Midbrain (tissue), 1 donor: ENCODE results near the gene CDH7.

Source experiments
- DNase-seq: peaks from one replicate; lab custom pipeline; 2025; lab: John Stamatoyannopoulos, UW

The CDH7 gene, protein sequence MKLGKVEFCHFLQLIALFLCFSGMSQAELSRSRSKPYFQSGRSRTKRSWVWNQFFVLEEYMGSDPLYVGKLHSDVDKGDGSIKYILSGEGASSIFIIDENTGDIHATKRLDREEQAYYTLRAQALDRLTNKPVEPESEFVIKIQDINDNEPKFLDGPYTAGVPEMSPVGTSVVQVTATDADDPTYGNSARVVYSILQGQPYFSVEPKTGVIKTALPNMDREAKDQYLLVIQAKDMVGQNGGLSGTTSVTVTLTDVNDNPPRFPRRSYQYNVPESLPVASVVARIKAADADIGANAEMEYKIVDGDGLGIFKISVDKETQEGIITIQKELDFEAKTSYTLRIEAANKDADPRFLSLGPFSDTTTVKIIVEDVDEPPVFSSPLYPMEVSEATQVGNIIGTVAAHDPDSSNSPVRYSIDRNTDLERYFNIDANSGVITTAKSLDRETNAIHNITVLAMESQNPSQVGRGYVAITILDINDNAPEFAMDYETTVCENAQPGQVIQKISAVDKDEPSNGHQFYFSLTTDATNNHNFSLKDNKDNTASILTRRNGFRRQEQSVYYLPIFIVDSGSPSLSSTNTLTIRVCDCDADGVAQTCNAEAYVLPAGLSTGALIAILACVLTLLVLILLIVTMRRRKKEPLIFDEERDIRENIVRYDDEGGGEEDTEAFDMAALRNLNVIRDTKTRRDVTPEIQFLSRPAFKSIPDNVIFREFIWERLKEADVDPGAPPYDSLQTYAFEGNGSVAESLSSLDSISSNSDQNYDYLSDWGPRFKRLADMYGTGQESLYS

DNA sequence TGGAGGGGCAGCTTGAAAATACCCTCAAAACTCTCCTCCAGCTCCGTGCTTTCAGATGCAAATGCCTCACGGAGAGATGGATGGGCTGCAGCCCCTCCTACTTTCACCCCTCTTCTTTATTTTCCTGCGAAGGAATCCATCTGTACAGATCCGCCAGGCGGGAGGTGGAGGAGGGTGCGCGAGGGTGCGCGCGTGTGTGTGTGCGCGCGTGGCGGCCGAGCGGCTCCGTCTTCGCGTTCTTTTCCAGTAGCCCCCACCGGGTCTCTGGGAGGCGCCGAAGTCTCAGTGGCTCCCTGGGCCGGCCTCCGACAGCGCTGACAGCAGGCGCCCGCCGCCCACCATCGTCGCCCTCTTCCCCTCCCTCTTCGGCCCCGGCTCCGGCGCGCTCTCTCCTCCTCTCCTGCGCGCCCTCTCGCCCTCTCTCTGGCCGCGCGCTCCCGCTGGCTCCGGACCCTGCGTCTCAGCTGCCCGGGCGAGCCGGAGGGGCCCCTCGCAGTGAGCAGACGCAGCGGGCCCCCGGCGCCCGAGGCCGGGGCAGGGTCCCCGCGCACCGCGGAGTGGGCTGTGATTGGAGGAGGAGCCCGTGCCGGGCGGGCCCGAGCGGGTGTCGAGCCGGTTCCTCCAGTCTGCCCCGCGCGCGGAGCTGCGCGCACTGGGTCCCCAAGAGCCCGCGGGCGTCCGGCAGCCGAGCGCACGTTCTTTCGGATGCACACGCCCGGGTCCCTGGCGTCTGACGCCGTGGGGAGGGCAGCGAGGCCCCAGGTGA, at the start of gene CDH7:
Gene CDH7, plus strand, starts transcription at position 624 of the 766 bp plus-strand sequence. CDS start 11,831 bp downstream, outside the sequence.
- no peak for DNase-seq

DNA sequence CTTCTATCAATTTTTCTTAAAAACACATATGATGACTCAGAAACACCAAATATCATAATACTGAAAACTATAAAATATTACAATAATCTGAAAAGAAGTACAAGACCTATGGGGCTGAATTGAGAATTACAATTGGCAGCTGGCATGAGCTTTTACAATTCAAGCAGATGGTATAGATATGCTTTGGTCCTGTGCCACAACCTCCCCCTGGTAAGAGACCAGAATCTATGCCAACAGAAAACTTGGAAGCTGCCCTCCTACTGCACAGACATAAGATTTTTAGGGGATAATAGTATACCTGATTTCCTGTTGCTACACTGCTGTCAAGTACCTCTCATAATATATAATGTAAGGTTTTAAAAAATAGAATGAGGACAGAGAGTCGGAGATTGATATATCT, 46.8 kb upstream of the CDH7 start:
- no peak for DNase-seq

DNA sequence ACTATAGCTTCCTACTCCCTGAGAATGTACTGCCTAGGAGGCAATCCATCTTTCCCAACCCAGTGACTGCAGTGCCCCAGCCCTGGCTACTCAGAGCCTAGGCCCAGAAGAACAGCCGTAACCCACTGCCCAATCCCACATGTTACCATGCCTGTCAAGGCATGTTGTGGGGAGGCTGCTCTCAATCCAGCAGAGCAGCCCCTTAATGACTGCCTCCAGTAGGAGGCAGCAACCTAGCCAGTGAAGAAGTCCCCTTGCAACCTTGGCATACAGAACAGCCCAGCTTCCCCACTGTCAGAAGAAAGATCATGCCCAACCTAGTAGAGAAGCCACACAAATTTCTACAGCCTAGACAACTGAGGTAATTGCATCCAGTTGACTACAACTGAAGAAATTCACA, 44.2 kb upstream of the CDH7 start:
- no peak for DNase-seq

DNA sequence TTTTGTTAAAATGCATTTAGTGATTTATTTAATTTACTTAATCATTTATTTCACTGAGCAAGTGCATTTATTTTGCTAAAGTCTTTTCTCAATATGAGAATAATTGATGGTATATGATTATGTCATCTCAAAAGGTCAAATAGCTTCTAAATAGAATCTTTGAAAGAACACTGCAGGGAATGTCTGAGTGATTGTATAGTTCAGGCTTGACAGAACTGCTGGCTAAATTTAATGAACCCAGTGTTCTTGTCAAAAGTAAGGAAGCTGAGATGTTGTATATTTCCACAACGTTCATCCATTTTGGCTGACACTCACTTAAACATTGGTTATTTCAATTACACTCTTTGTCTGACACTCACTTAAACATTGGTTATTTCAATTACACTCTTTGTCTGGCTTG, 39.3 kb upstream of the CDH7 start:
- no peak for DNase-seq

DNA sequence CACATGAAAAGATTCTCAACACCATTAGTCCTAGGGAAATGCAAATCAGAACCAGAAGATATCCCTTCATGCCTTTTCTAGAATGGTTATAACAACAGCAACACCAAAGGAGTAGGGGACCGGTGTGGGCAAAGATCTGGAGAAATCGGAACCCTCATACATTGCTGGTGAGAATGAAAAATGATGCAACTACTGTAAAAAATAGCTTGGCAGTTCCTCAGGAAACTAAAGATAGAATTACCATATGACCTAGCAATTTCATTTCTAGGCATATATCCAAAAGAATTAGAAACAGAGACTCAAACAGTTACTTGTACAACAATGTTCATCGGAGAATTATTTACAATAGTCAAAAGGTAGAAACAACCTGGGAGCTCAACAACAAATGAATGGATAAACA, 29.2 kb upstream of the CDH7 start:
- DNase-seq: no peak

DNA sequence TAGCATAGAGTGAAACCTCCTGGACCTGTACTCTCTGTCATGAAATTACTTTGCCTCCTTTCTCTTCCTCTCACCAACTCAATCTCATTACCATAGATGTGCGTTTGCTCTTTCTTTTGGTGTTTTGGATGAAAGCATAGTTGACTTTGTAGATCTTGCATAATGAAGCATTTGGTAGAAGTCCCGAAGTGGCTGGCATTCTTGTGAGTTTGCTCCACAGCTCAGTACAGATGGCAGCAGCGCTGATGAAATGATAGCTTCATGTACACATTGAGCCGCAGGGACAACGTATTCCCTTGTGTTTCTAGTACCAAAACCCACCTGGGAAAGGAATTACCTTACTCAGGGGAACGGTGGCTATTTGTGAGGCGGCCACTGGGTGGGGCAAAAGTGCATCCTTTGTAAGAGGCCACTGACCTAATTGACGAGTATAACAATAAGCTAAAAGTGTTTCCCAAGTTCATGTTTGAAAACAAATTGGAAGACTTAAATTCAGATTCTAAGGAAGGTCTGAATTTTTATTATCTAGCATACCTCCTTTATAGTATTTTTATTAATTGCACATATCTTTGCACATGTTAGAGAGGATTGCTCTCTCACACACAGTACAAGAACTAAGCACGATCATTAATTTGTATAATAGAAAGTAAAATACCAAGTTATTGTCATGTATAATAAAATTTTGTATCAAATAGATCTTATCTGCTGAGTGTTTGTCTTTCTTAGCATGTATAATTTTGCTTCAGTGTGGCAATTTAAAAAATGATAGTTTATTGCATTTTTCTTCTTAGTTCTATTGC, 25.4 kb upstream of the CDH7 start:
- DNase-seq: no peak

DNA sequence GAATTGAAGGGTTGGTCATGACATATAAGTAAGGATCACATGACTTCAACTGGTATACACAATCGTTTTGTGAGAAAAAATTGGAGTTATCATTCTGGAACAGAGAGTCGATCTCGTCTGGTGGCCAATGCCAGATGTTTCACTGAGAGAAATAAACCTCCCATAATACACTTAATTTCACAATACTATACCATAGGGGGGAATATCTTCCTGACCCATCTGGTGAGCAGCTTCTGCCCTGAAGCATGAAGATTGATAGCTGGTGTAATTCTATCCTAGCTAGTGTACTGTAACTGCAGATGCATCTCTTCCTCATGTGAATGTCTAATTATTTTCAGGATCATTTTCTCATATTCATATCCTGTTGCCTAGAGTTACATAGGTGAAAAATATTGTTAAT, 15.7 kb upstream of the CDH7 start:
- no peak for DNase-seq

DNA sequence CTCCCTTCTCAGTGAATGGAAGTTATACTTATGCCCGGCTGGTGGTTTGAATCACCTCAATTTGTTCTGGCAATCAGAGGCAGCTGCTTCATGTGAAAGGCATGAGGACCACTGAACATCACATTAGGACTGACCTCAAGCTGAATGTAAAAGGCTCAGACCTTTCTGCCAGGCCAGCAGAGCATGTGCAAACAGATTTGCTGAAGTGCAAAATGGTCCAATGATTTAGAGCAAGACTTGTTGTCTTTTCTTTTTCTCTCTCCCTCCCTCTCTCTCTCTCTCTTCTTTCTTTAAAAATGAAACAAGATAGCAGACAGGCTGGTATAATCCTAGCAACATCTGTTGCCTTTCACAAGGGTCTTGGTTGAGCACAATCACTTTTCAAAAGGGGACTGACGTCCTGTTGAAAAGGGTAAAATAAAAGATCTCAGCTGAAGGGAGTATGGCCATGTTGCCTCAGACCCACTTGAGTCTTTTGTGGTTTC, 13.3 kb upstream of the CDH7 start:
- DNase-seq: no peak

DNA sequence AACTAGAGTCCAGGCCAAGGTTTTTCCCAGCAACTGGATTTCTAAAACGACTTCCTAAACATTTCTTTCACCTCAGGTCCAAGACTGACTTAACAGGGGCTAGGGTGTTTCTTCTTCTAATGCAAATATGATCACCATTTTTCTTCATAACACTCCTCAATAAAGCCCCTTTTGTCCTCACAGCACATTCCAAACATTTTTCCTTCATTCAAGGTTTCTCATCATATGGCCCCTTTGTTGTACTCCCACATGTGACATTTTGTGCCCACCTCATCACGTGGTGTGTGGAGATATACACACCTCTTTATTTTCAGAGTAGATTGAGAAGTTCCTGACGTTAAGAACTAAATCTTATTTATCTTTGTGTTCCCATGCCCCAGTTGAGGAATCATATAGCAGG, 3.9 kb upstream of the CDH7 start:
- DNase-seq: no peak

DNA sequence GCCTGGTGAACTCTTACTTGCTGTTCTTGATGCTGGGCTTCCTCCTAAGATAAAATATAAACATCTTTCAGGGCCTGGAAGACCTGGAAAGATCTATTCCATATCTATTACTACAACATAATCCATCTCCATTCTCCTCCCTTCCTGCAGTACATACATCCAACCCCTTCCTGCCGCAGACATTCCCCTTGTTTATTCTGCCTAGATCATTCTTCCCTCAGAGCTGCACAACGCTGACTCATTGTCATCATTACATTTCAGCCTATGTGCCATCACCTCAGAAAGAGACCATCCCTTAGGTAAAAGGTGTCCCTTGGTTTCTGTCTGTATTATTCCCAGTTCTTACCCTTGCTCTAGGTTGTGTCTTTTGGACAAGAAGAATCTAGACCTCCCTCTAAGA, 2.5 kb upstream of the CDH7 start:
- DNase-seq: no peak

DNA sequence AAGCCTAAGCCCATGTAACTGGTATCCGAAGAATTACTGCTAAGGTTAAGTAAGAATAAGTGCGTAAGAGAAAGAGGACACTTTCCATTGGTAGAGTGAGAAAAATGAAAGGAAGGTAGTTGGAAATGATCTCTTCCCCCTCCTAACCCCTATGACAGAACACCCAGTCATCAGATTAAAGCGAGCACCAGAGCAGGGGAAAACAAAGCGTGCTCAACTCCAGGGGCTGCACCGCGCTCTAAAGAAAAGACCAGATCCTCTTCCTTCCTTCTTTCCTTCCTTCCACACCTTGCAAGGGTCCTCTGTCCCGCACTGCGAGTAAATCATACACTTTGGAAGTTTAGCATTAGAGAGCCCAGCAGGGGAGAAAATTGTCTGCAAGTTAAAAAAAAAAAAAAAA, 971 bp upstream of the CDH7 start:
- DNase-seq: no peak

DNA sequence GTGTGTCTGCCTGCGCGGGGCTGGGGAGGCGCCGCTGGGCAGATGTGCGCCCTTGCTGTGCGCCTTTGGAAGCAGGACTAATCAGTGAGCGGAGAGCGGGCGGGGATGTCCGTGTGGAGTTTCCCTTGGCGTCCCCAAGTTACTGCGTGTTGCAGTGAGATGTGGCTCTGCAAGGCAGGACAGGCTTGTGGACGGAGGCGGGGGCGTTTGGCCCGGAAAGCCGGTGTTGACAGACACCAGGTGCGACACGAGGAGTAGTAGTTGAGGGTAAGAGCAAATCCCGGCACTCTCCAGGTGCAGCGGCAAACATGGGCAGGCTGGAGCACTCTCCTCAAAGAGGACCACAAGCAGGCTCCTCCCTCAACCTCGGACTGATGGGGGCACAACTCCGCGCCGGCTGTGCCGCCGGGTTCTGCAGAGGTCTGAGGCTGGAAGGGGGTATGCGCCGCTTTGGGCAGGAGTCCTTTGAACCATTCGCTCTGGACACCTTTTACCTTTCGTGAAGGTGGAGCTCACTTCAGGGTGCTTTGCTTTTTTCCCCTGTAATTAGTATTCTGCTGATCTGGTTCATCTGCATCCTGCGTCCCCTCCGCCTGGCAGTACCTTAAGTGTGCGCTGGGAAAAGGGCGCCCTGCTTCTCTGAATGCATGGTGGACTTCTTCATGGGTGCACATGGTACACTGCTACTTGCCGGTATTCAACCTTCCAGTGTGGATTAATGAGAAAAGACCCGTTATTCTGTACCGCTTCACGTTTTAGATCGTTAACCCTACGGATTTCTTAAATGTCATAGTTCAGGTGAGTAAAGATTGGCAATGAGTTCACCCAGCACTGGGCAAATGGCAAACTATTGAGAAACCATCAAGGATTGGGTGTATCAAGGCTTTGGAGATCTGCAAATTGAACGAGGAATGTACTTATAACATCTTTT, 608 bp downstream of the CDH7 start:
- no peak for DNase-seq

DNA sequence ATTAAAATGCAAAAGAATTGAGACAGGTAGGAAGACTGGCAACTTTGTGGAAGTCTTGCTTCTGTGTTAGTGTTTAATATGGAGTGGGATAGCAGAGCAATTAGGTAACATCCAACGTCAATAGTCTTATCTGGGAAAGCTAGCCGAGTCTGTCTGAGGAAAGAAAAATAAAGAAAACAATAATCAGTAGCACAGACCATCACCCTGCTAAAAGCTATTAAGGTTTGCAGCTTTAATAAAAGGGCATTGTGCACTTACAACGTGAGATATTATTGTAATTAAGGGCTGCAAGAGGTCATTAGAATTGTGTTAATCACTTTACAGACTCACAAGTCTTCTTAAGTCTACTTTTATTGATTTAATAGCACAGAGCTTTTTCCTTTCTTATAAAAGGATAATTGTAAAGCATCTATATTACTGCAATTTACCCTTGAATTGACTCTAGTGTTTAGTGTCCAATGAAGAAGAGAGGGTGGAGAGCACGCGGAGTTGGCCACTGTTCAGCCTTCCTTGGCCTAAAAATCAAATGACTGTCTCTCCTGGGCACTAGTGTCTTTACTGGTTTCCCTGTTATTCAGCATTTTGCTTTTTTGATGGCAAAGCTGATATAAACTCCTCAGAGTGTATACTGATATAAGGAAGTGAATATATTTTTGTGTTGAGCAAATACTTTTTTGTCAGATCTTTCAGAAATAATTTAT, 2.0 kb downstream of the CDH7 start:
- no peak for DNase-seq

DNA sequence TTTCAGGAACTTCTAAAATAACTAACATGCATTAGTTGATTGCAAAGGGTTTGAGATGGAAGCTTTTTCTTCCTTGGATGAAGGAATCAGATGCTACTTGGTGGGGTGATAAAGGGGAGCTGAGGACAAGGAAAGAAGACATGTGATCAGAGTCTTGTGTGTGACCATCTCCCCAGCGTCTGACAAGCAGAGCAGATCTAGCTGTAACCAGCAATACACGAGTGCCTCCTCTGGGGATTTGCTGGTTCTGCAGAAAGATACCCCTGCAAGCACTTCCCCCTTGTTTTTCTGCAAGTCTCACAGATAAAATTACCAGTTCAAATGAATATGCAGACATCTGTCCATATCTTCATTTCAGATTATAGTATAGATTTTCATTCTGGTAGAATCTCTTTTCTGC, 2.7 kb downstream of the CDH7 start:
- DNase-seq: peak; percentile 63

DNA sequence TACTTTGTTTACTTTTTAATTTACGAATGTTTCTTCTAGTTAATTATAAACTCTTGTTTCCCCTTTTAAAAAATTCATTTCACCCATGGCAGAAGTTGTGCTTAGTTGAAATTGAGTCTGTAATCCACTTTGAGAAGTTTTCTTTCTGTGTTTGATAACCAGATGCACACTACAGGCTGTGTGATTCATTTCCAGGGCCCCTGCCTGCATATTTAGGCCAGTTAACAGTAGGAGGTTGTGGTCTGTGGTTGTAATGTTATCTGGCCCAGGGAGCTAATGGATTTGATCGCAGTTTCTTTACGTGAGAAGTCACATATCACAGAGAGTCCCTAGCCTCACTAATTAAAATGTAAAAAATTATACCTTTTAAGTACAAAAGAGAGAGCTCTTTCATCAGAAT, 3.3 kb downstream of the CDH7 start:
- DNase-seq: no peak

DNA sequence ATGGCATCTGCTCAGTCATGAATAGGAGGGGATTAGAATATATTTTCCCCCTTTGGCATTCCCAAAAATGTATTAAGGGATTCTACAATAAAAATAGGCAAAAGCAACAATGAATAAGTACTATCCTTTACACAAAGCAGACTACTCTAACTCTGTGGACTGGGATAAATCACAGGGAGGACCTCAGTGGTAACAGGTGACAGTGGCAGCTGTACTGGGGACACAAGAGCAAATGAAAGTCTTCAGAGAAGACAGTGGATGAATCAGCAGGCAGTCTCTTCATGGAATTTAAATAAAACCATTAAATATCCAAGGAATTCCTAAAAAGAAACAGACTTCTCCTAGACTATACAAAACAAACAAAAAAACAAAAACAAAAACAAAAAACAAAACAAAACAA, 4.8 kb downstream of the CDH7 start:
- no peak for DNase-seq

DNA sequence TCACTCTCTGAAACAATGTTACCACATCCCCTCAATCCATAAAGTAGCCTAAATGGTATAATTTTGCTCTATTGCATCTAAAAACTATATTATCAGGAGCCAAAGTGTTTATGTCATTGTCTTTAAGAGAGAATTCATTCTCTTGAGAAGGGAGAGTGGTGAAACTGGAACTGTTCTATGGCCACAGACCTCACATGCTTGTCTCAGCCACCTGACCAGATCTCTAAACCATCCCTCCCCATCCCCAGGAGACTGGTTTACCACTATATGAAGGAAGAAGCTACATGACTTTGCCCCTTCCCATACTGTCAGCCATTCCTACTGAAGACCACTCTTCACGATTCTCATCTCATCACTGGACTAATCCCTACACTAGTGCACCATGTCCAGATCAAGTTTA, 9.6 kb downstream of the CDH7 start:
- DNase-seq: no peak

DNA sequence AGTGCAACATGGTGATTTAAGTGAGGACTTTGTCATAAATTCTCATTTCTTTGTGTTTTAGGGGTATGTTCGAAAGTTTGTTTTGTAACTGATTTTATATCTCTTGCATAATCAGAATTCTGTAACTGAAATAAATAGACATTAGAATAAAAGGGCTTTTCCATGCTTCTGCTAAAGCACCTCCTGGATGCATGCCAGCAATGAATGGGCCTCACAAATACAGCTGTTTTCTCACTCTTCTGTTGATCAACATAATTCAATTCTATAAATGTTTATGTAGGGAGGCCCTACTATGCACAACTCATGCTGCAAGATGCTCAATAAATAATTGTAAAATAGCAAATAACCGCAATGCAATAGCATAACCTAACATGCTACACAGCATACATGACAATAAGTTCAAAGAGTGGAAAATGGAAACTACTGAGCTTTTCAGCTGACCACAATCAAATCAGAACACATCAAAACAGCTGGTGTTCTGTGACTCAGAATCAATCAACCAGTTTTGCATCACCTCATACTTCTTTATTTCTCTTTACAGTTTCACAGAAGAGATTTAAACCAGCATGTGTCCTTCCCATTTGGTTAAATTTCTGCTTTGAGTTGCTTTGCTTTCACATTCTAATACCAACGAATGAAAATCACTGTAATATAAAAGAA, 11.0 kb downstream of the CDH7 start:
- no peak for DNase-seq

DNA sequence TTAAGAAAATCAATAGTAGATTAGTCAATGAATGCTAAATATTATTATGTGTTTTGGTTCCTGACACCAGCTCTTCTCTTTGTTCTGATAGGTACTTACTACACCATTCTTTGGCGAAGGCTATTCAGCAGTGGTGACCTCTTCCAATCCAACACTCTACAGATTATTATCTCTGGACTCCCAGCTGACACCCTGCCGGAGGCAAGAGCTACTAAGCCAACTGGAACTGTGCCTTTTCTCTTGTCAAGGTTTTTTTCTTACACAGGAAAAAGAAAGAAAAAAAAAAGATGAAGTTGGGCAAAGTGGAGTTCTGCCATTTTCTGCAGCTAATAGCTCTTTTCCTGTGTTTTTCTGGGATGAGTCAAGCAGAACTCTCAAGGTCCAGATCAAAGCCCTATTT, 11.7 kb downstream of the CDH7 start:
- DNase-seq: no peak
